ENCODE data around the gene BEAN1.

GRCh38 chr16:66406534-66407221 lies 20.4 kb upstream of the BEAN1 start:
- TF ChIP-seq CTCF (conservative IDR thresholded peaks at IDR 0.05 in 1 of 2, IDR thresholded peaks at IDR 0.05 in 1 of 2; ENCODE audit: low read depth in 1 of 2, low read length in 2 of 2) (peak; percentile 71 to 72), EZH2 (IDR thresholded peaks at IDR 0.05; ENCODE audit: low read length, missing control alignments) (no peak)

All from fibroblast of lung (primary cell).